Karpas-422 (cell line): ENCODE data around the gene QPCT. TPM values are rescaled to one million over a fixed set of nuclear protein-coding genes. Genes with fewer than 3 reads are reported as not detected.

ENCODE experiments used
- DNase-seq: peaks from one replicate; pipeline ENCODE4 v3.0.0-alpha.2; 2015
- H2AFZ ChIP-seq: fragments of 200-600 bp; sonication (generic); 2 replicates; pipeline ENCODE4 v1.6.1; 2014; ENCODE audit warnings: antibody characterized with exemption, low read length, mixed read lengths
- H3K27ac ChIP-seq: fragments of 200-600 bp; sonication (generic); 2 replicates; pipeline ENCODE4 v1.5.1; 2014; ENCODE audit warnings: mild to moderate bottlenecking, low read length, moderate library complexity
- H3K27me3 ChIP-seq: fragments of 200-600 bp; sonication (generic); 2 replicates; pipeline ENCODE4 v1.6.1; 2014; ENCODE audit warnings: low read length, mixed read lengths
- H3K36me3 ChIP-seq: fragments of 200-600 bp; sonication (generic); 2 replicates; pipeline ENCODE4 v1.6.1; 2014; ENCODE audit warnings: low read length, mixed read lengths; ENCODE audit not compliant: insufficient read depth
- H3K4me1 ChIP-seq: fragments of 200-600 bp; sonication (generic); 2 replicates; pipeline ENCODE4 v1.6.1; 2014; ENCODE audit warnings: mild to moderate bottlenecking, low read length, mixed read lengths
- H3K4me2 ChIP-seq: fragments of 200-600 bp; sonication (generic); 2 replicates; pipeline ENCODE4 v1.6.1; 2014; ENCODE audit warnings: low read length, low read depth, mild to moderate bottlenecking; ENCODE audit not compliant: poor library complexity, severe bottlenecking
- H3K4me3 ChIP-seq: fragments of 200-600 bp; sonication (generic); 2 replicates; pipeline ENCODE4 v1.5.1; 2014; ENCODE audit warnings: mild to moderate bottlenecking, antibody characterized with exemption, low read length, mixed read lengths
- H3K79me2 ChIP-seq: fragments of 200-600 bp; sonication (generic); 2 replicates; pipeline ENCODE4 v1.6.1; 2014; ENCODE audit warnings: mild to moderate bottlenecking, low read length, mixed read lengths
- H3K9ac ChIP-seq: fragments of 200-600 bp; sonication (generic); 2 replicates; pipeline ENCODE4 v1.6.0; 2014; ENCODE audit warnings: low read length
- H3K9me2 ChIP-seq: fragments of 200-600 bp; sonication (generic), shearing (Covaris generic); replicated peaks from 2 replicates; pipeline ENCODE4 v1.6.0; 2014; ENCODE audit warnings: mild to moderate bottlenecking, low read length, moderate library complexity; ENCODE audit not compliant: insufficient read depth
- H3K9me3 ChIP-seq: fragments of 300-700, 200-600 bp; sonication (generic); 2 replicates; pipeline ENCODE4 v1.6.1; 2014; ENCODE audit warnings: low read length, mixed read lengths
- H4K20me1 ChIP-seq: fragments of 200-600 bp; sonication (generic); 2 replicates; pipeline ENCODE4 v1.6.1; 2014; ENCODE audit warnings: mild to moderate bottlenecking, antibody characterized with exemption, low read length, low read depth; ENCODE audit not compliant: insufficient read depth
- small RNA-seq: library from RNA; depleted of rRNA; stranded (forward); fragments of <200 nt; gene quantifications from one replicate; pipeline ENCODE3, GENCODE V24; 2014
- total RNA-seq: library from RNA; depleted of rRNA; stranded (reverse); fragments of >200 nt; shearing (Covaris generic); gene quantifications from 2 replicates; pipeline ENCODE4 v1.2.3, GENCODE V29; 2014; ENCODE audit warnings: low replicate concordance; rRNA removed

The QPCT gene
- total RNA-seq, 1 experiment from 2014 or later = 4.8 TPM

- Histone ChIP-seq H3K4me2 (no peak overlapping the region), H3K27ac (no peak overlapping the region), H4K20me1 (no peaks in the 10 kb centered on the region), H3K9me3 (no peaks in the 10 kb centered on the region), H3K9me2 (no peaks in the 10 kb centered on the region), H3K4me3 (no peak overlapping the region), H3K36me3 (no peaks in the 10 kb centered on the region), H3K9ac (no peak overlapping the region), H3K4me1 (no peaks in the 10 kb centered on the region), H2AFZ (no peak overlapping the region), H3K79me2 (no peaks in the 10 kb centered on the region), H3K27me3 (no peaks in the 10 kb centered on the region)
- DNase-seq = no peak
Measured at GRCh38 chr2:37422816-37423215, 78.4 kb downstream of the QPCT start.

Small RNA genes lying within 50 kb of the gene (small RNA-seq; reads per million reads assigned to genes)
- not detected for gene RNU6-939P

Other genes with a start within 250 kb of the QPCT start
- 24.9 and 29.3 TPM in 2 replicates for gene EIF2AK2, start 187.7 kb upstream of the QPCT start, total RNA-seq
- not detected in 2 replicates for gene SULT6B1, start 156.0 kb upstream of the QPCT start, total RNA-seq
- 20.8 and 31.0 TPM in 2 replicates for gene CEBPZOS, start 148.1 kb upstream of the QPCT start, total RNA-seq
- gene CEBPZ, start 113.0 kb upstream of the QPCT start, total RNA-seq = 38.5 and 48.2 TPM in 2 replicates
- 28.4 and 42.2 TPM in 2 replicates for gene NDUFAF7, start 113.0 kb upstream of the QPCT start, total RNA-seq
- 10.8 and 20.8 TPM in 2 replicates for gene PRKD3, start 19.8 kb upstream of the QPCT start, total RNA-seq